B cell (primary cell): ENCODE results near the gene COL4A6. TPM values are rescaled to one million over a fixed set of nuclear protein-coding genes. Genes with fewer than 3 reads are reported as not detected.

Experiments used
- ATAC-seq: fragments of 200-7000 bp; cut with Tn5 transposase; one replicate; pipeline ENCODE4 v1.10.0; 2021; ENCODE audit warnings: low read depth, mild to moderate bottlenecking, moderate number of reproducible peaks, moderate library complexity
- CTCF ChIA-PET: fragments of 350-600 bp; sonication (Branson Sonifier 250); formaldehyde crosslinking; loops from one replicate; lab custom pipeline; 2021; ENCODE audit warnings: antibody characterized with exemption, inconsistent platforms; lab: Charles Lee
- POLR2A ChIA-PET: fragments of 350-600 bp; sonication (Branson Sonifier 250); formaldehyde crosslinking; loops from one replicate; lab custom pipeline; 2021; ENCODE audit warnings: antibody characterized with exemption; lab: Charles Lee
- DNase-seq: peaks from one replicate; pipeline ENCODE4 v3.0.0; 2013
- H2AFZ ChIP-seq: 2 replicates; pipeline ENCODE4 v1.6.1; 2012; ENCODE audit warnings: mild to moderate bottlenecking, low read depth, low read length; ENCODE audit not compliant: insufficient read depth, poor library complexity, severe bottlenecking
- H3K27ac ChIP-seq, 2 donors: 1 replicate in 1 of 2; 2 replicates in 1 of 2; pipeline ENCODE4 v1.5.1; 2012 to 2013; ENCODE audit warnings: low read length in 2 of 2, mild to moderate bottlenecking in 2 of 2, moderate library complexity in 1 of 2
- H3K27me3 ChIP-seq, 4 experiments: fragments of 200-600 bp in 1 of 4; sonication (generic) in 1 of 4; replicated peaks in 1 of 4; 1 replicate in 2 of 4; 2 replicates in 2 of 4; pipeline versions ENCODE4 v1.6.1 to v1.7.0; 2013 to 2016; ENCODE audit warnings: low read length in 3 of 4, mild to moderate bottlenecking in 2 of 4, mixed read lengths in 1 of 4, moderate library complexity in 1 of 4; ENCODE audit not compliant: insufficient read depth in 4 of 4, control insufficient read depth in 3 of 4; ENCODE audit errors: control extremely low read depth in 1 of 4
- H3K36me3 ChIP-seq, 2 experiments: replicated peaks in 1 of 2; 1 replicate in 1 of 2; 2 replicates in 1 of 2; pipeline versions ENCODE4 v1.6.1 to v1.7.1; 2013; ENCODE audit warnings: low read length in 1 of 2; ENCODE audit not compliant: insufficient read depth in 2 of 2, control insufficient read depth in 1 of 2; ENCODE audit errors: control extremely low read depth in 1 of 2, extremely low read depth in 1 of 2
- H3K4me1 ChIP-seq, 2 donors: fragments of 200-600 bp in 1 of 2; sonication (generic) in 1 of 2; 1 replicate in 1 of 2; 2 replicates in 1 of 2; pipeline versions ENCODE4 v1.5.1 to v1.6.1; 2013 to 2017; ENCODE audit warnings: low read length in 2 of 2; ENCODE audit not compliant: control insufficient read depth in 2 of 2, insufficient read depth in 2 of 2
- H3K4me2 ChIP-seq: replicated peaks from 2 replicates; pipeline ENCODE3; 2012; ENCODE audit warnings: mild to moderate bottlenecking, low read depth, low read length; ENCODE audit not compliant: poor library complexity, severe bottlenecking
- H3K4me3 ChIP-seq, 5 experiments: fragments of 200-600 bp in 1 of 5; sonication (generic) in 1 of 5; 1 replicate in 3 of 5; 2 replicates in 2 of 5; pipeline versions ENCODE4 v1.5.1 to v1.7.0; 2011 to 2016; ENCODE audit warnings: low read length in 4 of 5, mild to moderate bottlenecking in 4 of 5, low read depth in 2 of 5, control low read depth in 1 of 5, moderate library complexity in 1 of 5; ENCODE audit not compliant: insufficient read depth in 1 of 5; ENCODE audit errors: control extremely low read depth in 1 of 5, extremely low read depth in 1 of 5
- H3K79me2 ChIP-seq: fragments of 200-600 bp; sonication (generic); one replicate; pipeline ENCODE4 v1.6.0; 2016; ENCODE audit warnings: low read length; ENCODE audit not compliant: control insufficient read depth, insufficient read depth
- H3K9ac ChIP-seq: fragments of 200-600 bp; sonication (generic); 2 replicates; pipeline ENCODE4 v1.6.1; 2017; ENCODE audit warnings: mild to moderate bottlenecking, low read length, moderate library complexity
- H3K9me3 ChIP-seq, 3 donors: one replicate each; pipeline versions ENCODE4 v1.6.1 to v1.7.1; 2013; ENCODE audit warnings: low read length in 2 of 3; ENCODE audit not compliant: control insufficient read depth in 2 of 3, insufficient read depth in 1 of 3; ENCODE audit errors: control extremely low read depth in 1 of 3
- H4K20me1 ChIP-seq: 2 replicates; pipeline ENCODE4 v1.6.0; 2012; ENCODE audit warnings: mild to moderate bottlenecking, low read length; ENCODE audit not compliant: insufficient read depth, control insufficient read depth, poor library complexity, severe bottlenecking
- H3K27ac Mint-ChIP-seq: one replicate; pipeline ENCODE4 v1.8.0; 2021; ENCODE audit warnings: mixed read lengths
- H3K27me3 Mint-ChIP-seq: one replicate; pipeline ENCODE4 v1.8.0; 2021; ENCODE audit warnings: mixed read lengths
- H3K4me1 Mint-ChIP-seq: one replicate; pipeline ENCODE4 v1.8.0; 2021; ENCODE audit warnings: mixed read lengths
- H3K4me3 Mint-ChIP-seq: one replicate; pipeline ENCODE4 v1.8.0; 2021; ENCODE audit warnings: mixed read lengths
- H3K9me3 Mint-ChIP-seq: one replicate; pipeline ENCODE4 v1.8.0; 2022; ENCODE audit warnings: mixed read lengths; ENCODE audit not compliant: insufficient read depth
- CTCF ChIP-seq: fragments of 200-600 bp; IDR thresholded peaks from one replicate; pipeline ENCODE4 v1.8.0; 2022; ENCODE audit warnings: antibody characterized with exemption, mild to moderate bottlenecking
- EZH2 ChIP-seq: IDR thresholded peaks from 2 replicates; pipeline ENCODE4 v1.6.1; 2012; ENCODE audit warnings: borderline replicate concordance, low read depth, mild to moderate bottlenecking, moderate library complexity, low read length; ENCODE audit not compliant: insufficient read depth, poor library complexity, severe bottlenecking
- WGBS: methylation state at CpG from one replicate; pipeline ENCODE4 v1.1.5; 2013; ENCODE audit warnings: missing lambda C conversion rate; ENCODE audit not compliant: insufficient coverage; 5-methylcytosine and 5-hydroxymethylcytosine counted together
- intact Hi-C: fragments of 100-400 bp; cut with micrococcal nuclease; formaldehyde crosslinking; loops from one replicate; pipeline ENCODE4 v1.10.0; 2022
- polyA plus RNA-seq: library from polyadenylated mRNA; depleted of rRNA; stranded (reverse); fragments of >200 nt; gene quantifications from 2 replicates; pipeline ENCODE4 v1.2.3, GENCODE V29; 2012
- total RNA-seq, 2 donors: library from RNA; stranded (reverse); fragments of 120-200 nt in 1 of 2; gene quantifications; 1 replicate in 1 of 2; 2 replicates in 1 of 2; pipeline versions ENCODE4 v1.2.3 to v1.2.4, GENCODE V29; 2013 to 2022

The COL4A6 gene
- total and polyA plus RNA-seq, 2 donors (not counting 1 experiment from before 2014, with no cell fraction given) = not detected

- no peak for DNase-seq
- no peaks in the 10 kb centered on the region for H3K9me3 ChIP-seq
- ATAC-seq = no peak
- intact Hi-C loops = no loop called here
- no peaks in the 10 kb centered on the region for H3K4me1 Mint-ChIP-seq
- no peak overlapping the region for H3K4me3 Mint-ChIP-seq
- H4K20me1 ChIP-seq = no peaks in the 10 kb centered on the region
- TF ChIP-seq CTCF = no peak
- no peak for TF ChIP-seq EZH2
- H2AFZ ChIP-seq = no peak overlapping the region
- H3K27ac ChIP-seq = no peak overlapping the region
- POLR2A ChIA-PET = no interaction called here
- CTCF ChIA-PET = no interaction called here
- no peak overlapping the region for H3K4me2 ChIP-seq
- no peak overlapping the region for H3K4me3 ChIP-seq
- H3K9ac ChIP-seq = no peak overlapping the region
- no peak overlapping the region for H3K27ac Mint-ChIP-seq
- no peaks in the 10 kb centered on the region for H3K27me3 Mint-ChIP-seq
- H3K27me3 ChIP-seq = no peaks in the 10 kb centered on the region
- no peaks in the 10 kb centered on the region for H3K4me1 ChIP-seq
- peaks cover 2% of the 10 kb centered on the region for H3K9me3 Mint-ChIP-seq
- no peaks in the 10 kb centered on the region for H3K36me3 ChIP-seq
- no peaks in the 10 kb centered on the region for H3K79me2 ChIP-seq
Observed at GRCh38 chrX:108473979-108474378, 35.8 kb upstream of the COL4A6 start.

GRCh38 chrX:108468486-108468885, 30.3 kb upstream of the COL4A6 start:
- Histone ChIP-seq H3K36me3 (no peaks in the 10 kb centered on the region), H4K20me1 (no peaks in the 10 kb centered on the region), H3K9ac (no peak overlapping the region), H3K4me3 (no peak overlapping the region), H2AFZ (no peak overlapping the region), H3K4me2 (no peak overlapping the region), H3K4me1 (no peaks in the 10 kb centered on the region), H3K79me2 (no peaks in the 10 kb centered on the region), H3K27me3 (no peaks in the 10 kb centered on the region), H3K9me3 (no peaks in the 10 kb centered on the region), H3K27ac (no peak overlapping the region)
- H3K9me3 Mint-ChIP-seq = no peaks in the 10 kb centered on the region
- DNase-seq (no peak), ATAC-seq (no peak)
- WGBS = no CpG with 5 or more reads among the region's 1 CpG
- POLR2A ChIA-PET = no interaction called here
- CTCF ChIA-PET = no interaction called here
- intact Hi-C loops = no loop called here
- no peak overlapping the region for H3K27ac Mint-ChIP-seq
- H3K4me1 Mint-ChIP-seq = no peaks in the 10 kb centered on the region
- no peak overlapping the region for H3K4me3 Mint-ChIP-seq
- TF ChIP-seq EZH2 (no peak), CTCF (no peak)
- no peaks in the 10 kb centered on the region for H3K27me3 Mint-ChIP-seq
